ENCODE results near the gene AAMP.

AAMP gene

GRCh38 chr2:218253232-218253625, 16.7 kb downstream of the AAMP start:
- no peak overlapping the region for H3K4me3 ChIP-seq (ENCODE audit: insufficient read depth, low read length, poor library complexity, severe bottlenecking)
- no peak overlapping the region for H3K27ac ChIP-seq (ENCODE audit: low read depth, low read length)
- no peak for TF ChIP-seq EZH2phosphoT487 (conservative IDR thresholded peaks at IDR 0.05; ENCODE audit: low read length)
- TF ChIP-seq CTCF (IDR thresholded peaks at IDR 0.05; ENCODE audit: insufficient read depth, low read length, poor library complexity, severe bottlenecking): no peak
- no peaks in the 10 kb centered on the region for H3K27me3 ChIP-seq (ENCODE audit: low read length)
- H3K36me3 ChIP-seq (ENCODE audit: low read length): peaks cover 12% of the 10 kb centered on the region; the same call in 1 of the 2 replicates
- no peak overlapping the region for H2AFZ ChIP-seq (ENCODE audit: low read depth, low read length, severe bottlenecking)
- no peaks in the 10 kb centered on the region for H3K9me2 ChIP-seq (replicated peaks; ENCODE audit: insufficient read depth, low read length)
- H3K9ac ChIP-seq (ENCODE audit: low read length): no peak overlapping the region
- no peaks in the 10 kb centered on the region for H3K9me3 ChIP-seq (ENCODE audit: insufficient read depth, low read length)
- no peaks in the 10 kb centered on the region for H4K20me1 ChIP-seq (ENCODE audit: low read depth, low read length)
- peaks cover 39% of the 10 kb centered on the region for H3F3A ChIP-seq (ENCODE audit: insufficient read depth)
- no peak overlapping the region for H3K4me2 ChIP-seq (ENCODE audit: low read depth, low read length, poor library complexity, severe bottlenecking)
- H3K79me2 ChIP-seq (ENCODE audit: insufficient read depth, low read length): no peaks in the 10 kb centered on the region

DNA sequence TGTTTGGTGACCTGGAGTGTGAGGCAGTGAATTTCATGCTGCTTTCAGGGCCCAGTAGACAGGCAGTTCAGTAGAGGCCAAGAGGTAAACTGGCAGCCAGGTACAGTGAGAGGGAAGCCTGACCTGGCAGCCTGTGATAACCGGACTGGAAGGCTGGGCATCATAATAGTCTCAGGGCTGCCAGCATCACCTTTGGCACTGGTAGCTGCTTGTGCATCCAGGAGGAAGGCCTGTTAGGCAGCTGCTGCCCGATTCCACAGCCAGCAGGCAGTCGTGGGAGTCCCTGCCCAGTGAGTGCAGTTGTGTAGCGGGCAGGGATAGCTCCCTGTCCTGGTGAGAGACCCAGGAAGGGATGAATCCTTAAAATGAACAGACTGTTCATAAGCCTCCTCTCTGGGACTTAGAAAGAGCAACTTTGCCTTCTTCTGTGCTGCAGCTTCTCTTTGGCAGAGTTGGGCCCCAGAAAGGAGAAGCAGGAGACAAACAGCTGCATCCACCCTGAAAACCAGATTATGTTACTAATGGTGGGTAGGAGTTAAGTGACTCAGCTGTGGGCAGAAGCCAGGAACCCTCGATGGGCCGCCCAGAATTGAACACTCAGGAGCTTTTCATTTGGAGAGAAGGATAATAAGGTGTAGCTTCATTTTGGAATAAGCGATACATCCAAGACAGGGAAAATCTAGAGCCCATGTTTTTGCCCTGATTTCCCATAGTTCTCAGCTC, 17.3 kb downstream of the AAMP start:
- Histone ChIP-seq H3K9me3 (ENCODE audit: insufficient read depth, low read length) (no peaks in the 10 kb centered on the region), H3K27me3 (ENCODE audit: low read length) (no peaks in the 10 kb centered on the region), H3K4me3 (ENCODE audit: insufficient read depth, low read length, poor library complexity, severe bottlenecking) (no peak overlapping the region), H3F3A (ENCODE audit: insufficient read depth) (peaks cover 37% of the 10 kb centered on the region), H3K36me3 (ENCODE audit: low read length) (peaks cover 16% of the 10 kb centered on the region; the same call in 1 of the 2 replicates), H4K20me1 (ENCODE audit: low read depth, low read length) (no peaks in the 10 kb centered on the region), H2AFZ (ENCODE audit: low read depth, low read length, severe bottlenecking) (no peak overlapping the region), H3K79me2 (ENCODE audit: insufficient read depth, low read length) (no peaks in the 10 kb centered on the region), H3K9ac (ENCODE audit: low read length) (no peak overlapping the region), H3K27ac (ENCODE audit: low read depth, low read length) (no peak overlapping the region), H3K9me2 (replicated peaks; ENCODE audit: insufficient read depth, low read length) (no peaks in the 10 kb centered on the region), H3K4me2 (ENCODE audit: low read depth, low read length, poor library complexity, severe bottlenecking) (no peak overlapping the region)
- TF ChIP-seq EZH2phosphoT487 (conservative IDR thresholded peaks at IDR 0.05; ENCODE audit: low read length): no peak
- TF ChIP-seq CTCF (IDR thresholded peaks at IDR 0.05; ENCODE audit: insufficient read depth, low read length, poor library complexity, severe bottlenecking): no peak

DNA sequence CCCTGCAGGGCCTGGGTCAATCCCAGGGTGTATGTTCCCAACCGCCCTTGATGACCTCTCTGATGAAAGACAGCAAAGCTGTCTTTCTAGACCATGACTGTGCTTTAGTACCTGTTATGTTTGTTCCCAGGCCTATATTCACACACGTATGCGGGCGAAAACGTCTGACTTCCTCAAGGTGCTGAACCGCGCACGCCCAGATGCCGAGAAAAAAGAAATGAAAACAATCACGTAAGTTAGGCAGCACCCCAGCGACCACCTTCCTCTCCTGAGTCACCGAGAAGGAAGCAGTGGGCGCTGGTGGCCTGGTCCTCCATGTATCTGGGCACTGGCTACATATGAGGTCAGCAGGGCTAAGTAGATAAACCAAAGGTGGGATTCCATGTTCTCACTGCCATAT, 20.2 kb downstream of the AAMP start:
- H3K4me3 ChIP-seq (ENCODE audit: insufficient read depth, low read length, poor library complexity, severe bottlenecking): no peak overlapping the region
- H3K27ac ChIP-seq (ENCODE audit: low read depth, low read length): no peak overlapping the region
- peaks cover 12% of the 10 kb centered on the region for H3F3A ChIP-seq (ENCODE audit: insufficient read depth)
- no peaks in the 10 kb centered on the region for H3K27me3 ChIP-seq (ENCODE audit: low read length)
- no peaks in the 10 kb centered on the region for H3K79me2 ChIP-seq (ENCODE audit: insufficient read depth, low read length)
- TF ChIP-seq CTCF (IDR thresholded peaks at IDR 0.05; ENCODE audit: insufficient read depth, low read length, poor library complexity, severe bottlenecking): no peak
- no peak for TF ChIP-seq EZH2phosphoT487 (conservative IDR thresholded peaks at IDR 0.05; ENCODE audit: low read length)
- no peaks in the 10 kb centered on the region for H3K9me3 ChIP-seq (ENCODE audit: insufficient read depth, low read length)
- H2AFZ ChIP-seq (ENCODE audit: low read depth, low read length, severe bottlenecking): no peak overlapping the region
- no peak overlapping the region for H3K9ac ChIP-seq (ENCODE audit: low read length)
- H3K36me3 ChIP-seq (ENCODE audit: low read length): peaks cover 30% of the 10 kb centered on the region
- H4K20me1 ChIP-seq (ENCODE audit: low read depth, low read length): no peaks in the 10 kb centered on the region
- H3K4me2 ChIP-seq (ENCODE audit: low read depth, low read length, poor library complexity, severe bottlenecking): no peak overlapping the region
- no peaks in the 10 kb centered on the region for H3K9me2 ChIP-seq (replicated peaks; ENCODE audit: insufficient read depth, low read length)

Data from SU-DHL-6 (cell line).